Astrocyte (in vitro differentiated cells and primary cell): ENCODE measurements around the gene TFF1. TPM values are rescaled to one million over a fixed set of nuclear protein-coding genes. Genes with fewer than 3 reads are reported as not detected.
A peak's percentile ranks its signal among the peaks of the same experiment; 100 is the strongest.

ENCODE experiments used
- DNase-seq: peaks from one replicate; pipeline ENCODE4 v3.0.0-alpha.2; 2010; ENCODE audit warnings: low read depth
- FAIRE-seq: peaks from 2 replicates; lab custom pipeline; 2011; peaks lifted over from hg19 to GRCh38; lab: Jason Lieb, UNC
- H2AFZ ChIP-seq: 2 replicates; pipeline ENCODE4 v1.6.0; 2012; ENCODE audit warnings: low read depth, low read length, inconsistent platforms
- H3K27ac ChIP-seq: 2 replicates; pipeline ENCODE4 v1.5.1; 2011; ENCODE audit warnings: low read depth, low read length, inconsistent platforms
- H3K27me3 ChIP-seq: 2 replicates; pipeline ENCODE4 v1.6.0; 2011; ENCODE audit warnings: low read length, inconsistent platforms; ENCODE audit not compliant: insufficient read depth
- H3K36me3 ChIP-seq: 2 replicates; pipeline ENCODE4 v1.5.1; 2011; ENCODE audit warnings: low read length, inconsistent platforms; ENCODE audit not compliant: insufficient read depth
- H3K4me1 ChIP-seq: 2 replicates; pipeline ENCODE4 v1.5.1; 2011; ENCODE audit warnings: low read length, inconsistent platforms; ENCODE audit not compliant: insufficient read depth
- H3K4me2 ChIP-seq: 2 replicates; pipeline ENCODE4 v1.6.0; 2012; ENCODE audit warnings: low read length, inconsistent platforms
- H3K4me3 ChIP-seq: 2 replicates; pipeline ENCODE4 v1.5.1; 2011; ENCODE audit warnings: low read depth, mild to moderate bottlenecking, low read length, inconsistent platforms; ENCODE audit not compliant: insufficient read depth
- H3K79me2 ChIP-seq: 2 replicates; pipeline ENCODE4 v1.6.0; 2012; ENCODE audit warnings: mild to moderate bottlenecking, low read length, inconsistent platforms; ENCODE audit not compliant: insufficient read depth
- H3K9ac ChIP-seq: 2 replicates; pipeline ENCODE4 v1.6.0; 2012; ENCODE audit warnings: mild to moderate bottlenecking, low read length, inconsistent platforms
- H3K9me3 ChIP-seq: 2 replicates; pipeline ENCODE4 v1.5.1; 2012; ENCODE audit warnings: low read depth, mild to moderate bottlenecking, low read length, inconsistent platforms; ENCODE audit not compliant: insufficient read depth
- H4K20me1 ChIP-seq: 2 replicates; pipeline ENCODE4 v1.6.0; 2012; ENCODE audit warnings: low read length, inconsistent platforms; ENCODE audit not compliant: insufficient read depth
- H3K27ac Mint-ChIP-seq: one replicate; pipeline ENCODE4 v1.8.0; 2021; ENCODE audit warnings: mild to moderate bottlenecking, mixed read lengths; ENCODE audit not compliant: unreplicated experiment
- H3K27me3 Mint-ChIP-seq: one replicate; pipeline ENCODE4 v1.8.0; 2021; ENCODE audit warnings: low read depth, mixed read lengths; ENCODE audit not compliant: unreplicated experiment
- H3K36me3 Mint-ChIP-seq: one replicate; pipeline ENCODE4 v1.8.0; 2021; ENCODE audit warnings: low read depth, mixed read lengths; ENCODE audit not compliant: unreplicated experiment
- H3K4me1 Mint-ChIP-seq: one replicate; pipeline ENCODE4 v1.8.0; 2021; ENCODE audit warnings: low read depth, mixed read lengths; ENCODE audit not compliant: unreplicated experiment
- H3K4me3 Mint-ChIP-seq: one replicate; pipeline ENCODE4 v1.8.0; 2021; ENCODE audit warnings: mild to moderate bottlenecking, moderate library complexity, mixed read lengths; ENCODE audit not compliant: unreplicated experiment
- H3K9me3 Mint-ChIP-seq: one replicate; pipeline ENCODE4 v1.8.0; 2021; ENCODE audit warnings: mild to moderate bottlenecking, mixed read lengths; ENCODE audit not compliant: unreplicated experiment
- CTCF ChIP-seq: IDR thresholded peaks from 2 replicates; pipeline ENCODE4 v1.5.1; 2011; ENCODE audit warnings: low read depth, mild to moderate bottlenecking, inconsistent platforms, low read length, moderate library complexity; ENCODE audit not compliant: insufficient read depth
- EZH2 ChIP-seq: IDR thresholded peaks from 2 replicates; pipeline ENCODE4 v1.6.1; 2012; ENCODE audit warnings: mild to moderate bottlenecking, low read length, inconsistent platforms; ENCODE audit not compliant: insufficient read depth
- total RNA-seq: library from RNA; stranded (reverse); gene quantifications from 2 replicates; pipeline ENCODE4 v1.2.1, GENCODE V29; 2021

The TFF1 gene
- total RNA-seq, 1 donor from 2014 or later: not detected

GRCh38 chr21:42384989-42385388, 18.7 kb upstream of the TFF1 start:
- Histone ChIP-seq H3K9me3 (no peaks in the 10 kb centered on the region), H3K9ac (no peak overlapping the region), H3K4me2 (no peak overlapping the region), H3K27me3 (peaks cover 6% of the 10 kb centered on the region), H3K27ac (no peak overlapping the region), H4K20me1 (no peaks in the 10 kb centered on the region), H3K4me3 (no peak overlapping the region), H2AFZ (no peak overlapping the region), H3K36me3 (no peaks in the 10 kb centered on the region), H3K4me1 (no peaks in the 10 kb centered on the region), H3K79me2 (no peaks in the 10 kb centered on the region)
- no peak for FAIRE-seq
- Mint-ChIP-seq H3K27ac (peak overlapping the region; percentile 67), H3K27me3 (peaks cover 12% of the 10 kb centered on the region), H3K4me1 (peaks cover 13% of the 10 kb centered on the region), H3K36me3 (no peaks in the 10 kb centered on the region), H3K9me3 (peaks cover 7% of the 10 kb centered on the region), H3K4me3 (no peak overlapping the region)
- DNase-seq: no peak
- no peak for TF ChIP-seq CTCF
- no peak for TF ChIP-seq EZH2

GRCh38 chr21:42384156-42384945, 18.0 kb upstream of the TFF1 start:
- no peak overlapping the region for H2AFZ ChIP-seq
- no peak overlapping the region for H3K9ac ChIP-seq
- Mint-ChIP-seq H3K9me3 (peaks cover 7% of the 10 kb centered on the region), H3K27me3 (peaks cover 13% of the 10 kb centered on the region), H3K27ac (no peak overlapping the region), H3K4me1 (peaks cover 13% of the 10 kb centered on the region), H3K4me3 (no peak overlapping the region), H3K36me3 (no peaks in the 10 kb centered on the region)
- H3K4me1 ChIP-seq: no peaks in the 10 kb centered on the region
- TF ChIP-seq EZH2 (no peak), CTCF (no peak)
- H3K27ac ChIP-seq: no peak overlapping the region
- FAIRE-seq (no peak), DNase-seq (no peak)
- no peak overlapping the region for H3K4me2 ChIP-seq
- no peaks in the 10 kb centered on the region for H4K20me1 ChIP-seq
- H3K36me3 ChIP-seq: no peaks in the 10 kb centered on the region
- no peak overlapping the region for H3K4me3 ChIP-seq
- peaks cover 4% of the 10 kb centered on the region for H3K27me3 ChIP-seq
- no peaks in the 10 kb centered on the region for H3K79me2 ChIP-seq
- H3K9me3 ChIP-seq: no peaks in the 10 kb centered on the region

- H3K27ac Mint-ChIP-seq: no peak overlapping the region
- peaks cover 16% of the 10 kb centered on the region for H3K27me3 Mint-ChIP-seq
- TF ChIP-seq CTCF: no peak
- no peak for TF ChIP-seq EZH2
- no peaks in the 10 kb centered on the region for H3K79me2 ChIP-seq
- H3K36me3 ChIP-seq: no peaks in the 10 kb centered on the region
- no peaks in the 10 kb centered on the region for H3K9me3 ChIP-seq
- peaks cover 7% of the 10 kb centered on the region for H3K9me3 Mint-ChIP-seq
- DNase-seq (no peak), FAIRE-seq (no peak)
- no peaks in the 10 kb centered on the region for H3K27me3 ChIP-seq
- H3K4me1 ChIP-seq: no peaks in the 10 kb centered on the region
- no peak overlapping the region for H3K27ac ChIP-seq
- peaks cover 13% of the 10 kb centered on the region for H3K4me1 Mint-ChIP-seq
- no peaks in the 10 kb centered on the region for H4K20me1 ChIP-seq
- no peak overlapping the region for H2AFZ ChIP-seq
- H3K4me3 ChIP-seq: no peak overlapping the region
- no peaks in the 10 kb centered on the region for H3K36me3 Mint-ChIP-seq
- no peak overlapping the region for H3K4me2 ChIP-seq
- H3K4me3 Mint-ChIP-seq: no peak overlapping the region
- no peak overlapping the region for H3K9ac ChIP-seq
Measured at GRCh38 chr21:42383331-42383730, 17.0 kb upstream of the TFF1 start.
